ENCODE measurements around the gene CCDC187.

Gene CCDC187

DNA sequence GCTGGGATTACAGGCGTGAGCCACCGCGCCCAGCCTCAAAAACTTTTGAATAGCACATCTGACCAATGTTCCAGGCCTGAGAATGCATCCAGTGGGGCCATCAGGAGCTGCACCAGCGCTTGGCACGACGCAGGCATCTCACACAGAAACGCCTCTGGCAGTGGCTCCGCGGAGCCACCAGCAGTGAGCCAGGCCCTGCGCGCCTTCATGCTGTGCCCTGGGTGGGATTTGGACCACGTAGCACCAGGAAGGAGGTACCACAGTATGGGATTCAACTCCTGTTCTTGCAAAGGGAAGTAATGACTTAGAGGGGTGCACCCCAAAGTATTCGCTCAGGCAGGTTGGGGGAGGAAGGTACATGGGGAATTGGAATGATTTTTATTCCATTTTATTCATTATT is 3.0 kb downstream of the CCDC187 start:
- FAIRE-seq = no peak
- DNase-seq (ENCODE audit: insufficient read length, low spot score) = no peak

DNA sequence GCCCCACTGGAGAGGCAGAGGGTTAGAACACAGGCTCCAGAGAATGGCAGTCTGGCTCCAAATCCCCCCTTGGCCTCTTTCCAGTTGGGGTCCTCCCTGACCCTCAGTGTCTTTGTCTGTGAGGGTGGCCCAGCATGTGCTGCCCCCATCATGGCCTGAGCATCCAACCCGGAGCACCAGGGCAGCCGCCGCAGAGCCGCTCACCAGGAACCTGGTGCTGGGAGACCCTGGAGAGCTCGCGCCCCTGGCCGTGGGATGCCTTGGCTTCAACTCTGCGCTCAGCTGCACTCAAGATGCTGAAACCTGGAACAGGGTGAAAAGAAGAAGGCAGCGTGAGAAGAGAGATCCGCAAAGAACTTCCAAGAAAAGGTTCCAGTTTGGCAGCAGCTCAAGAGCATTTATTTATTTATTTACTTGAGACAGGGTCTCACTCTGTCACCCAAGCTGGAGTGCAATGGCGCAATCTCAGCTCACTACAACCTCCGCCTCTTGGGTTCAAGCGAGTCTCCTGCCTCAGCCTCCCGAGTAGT is 3.8 kb downstream of the CCDC187 start:
- no peak for FAIRE-seq
- no peak for DNase-seq (ENCODE audit: insufficient read length, low spot score)

DNA sequence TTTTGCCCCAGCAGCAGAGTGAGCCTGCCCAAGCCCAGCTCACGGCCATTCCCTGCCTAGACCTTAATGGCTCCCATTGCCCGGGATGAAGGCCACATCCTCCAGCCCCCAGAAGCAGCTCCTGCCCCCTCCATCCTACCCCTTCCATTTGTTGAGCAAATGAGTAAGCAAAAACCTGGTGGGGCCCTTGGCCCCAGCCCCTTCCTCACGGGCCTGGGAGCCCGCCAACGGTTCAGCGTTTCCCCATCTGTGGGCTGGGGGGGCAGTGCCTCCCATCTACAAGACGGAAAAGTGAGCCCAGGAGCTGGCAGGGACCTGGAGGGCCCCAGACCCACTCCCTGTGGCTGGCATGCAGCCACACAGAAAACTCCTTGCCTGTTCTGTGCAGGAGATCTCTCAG is 4.4 kb downstream of the CCDC187 start:
- FAIRE-seq (no peak), DNase-seq (ENCODE audit: insufficient read length, low spot score) (no peak)

DNA sequence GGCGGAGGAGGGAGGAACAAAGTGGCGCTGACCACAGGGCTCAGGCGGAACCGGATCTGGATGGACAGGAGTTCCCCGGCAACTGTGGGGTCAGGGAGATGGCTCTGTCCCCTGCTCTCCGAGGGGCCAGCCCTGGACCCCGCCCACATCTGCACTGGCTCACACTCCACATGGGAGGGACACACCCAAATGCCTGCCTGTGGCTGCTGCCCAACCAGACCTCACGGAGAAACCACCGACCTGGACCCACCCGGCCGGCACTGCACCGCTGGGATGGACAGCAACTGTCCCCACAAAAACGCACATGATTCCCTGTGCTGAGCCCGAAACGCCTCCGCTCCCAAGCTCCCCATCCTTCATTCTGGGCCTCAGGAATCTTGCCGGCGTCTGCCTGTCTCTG is 4.8 kb downstream of the CCDC187 start:
- FAIRE-seq = no peak
- DNase-seq (ENCODE audit: insufficient read length, low spot score) = no peak

DNA sequence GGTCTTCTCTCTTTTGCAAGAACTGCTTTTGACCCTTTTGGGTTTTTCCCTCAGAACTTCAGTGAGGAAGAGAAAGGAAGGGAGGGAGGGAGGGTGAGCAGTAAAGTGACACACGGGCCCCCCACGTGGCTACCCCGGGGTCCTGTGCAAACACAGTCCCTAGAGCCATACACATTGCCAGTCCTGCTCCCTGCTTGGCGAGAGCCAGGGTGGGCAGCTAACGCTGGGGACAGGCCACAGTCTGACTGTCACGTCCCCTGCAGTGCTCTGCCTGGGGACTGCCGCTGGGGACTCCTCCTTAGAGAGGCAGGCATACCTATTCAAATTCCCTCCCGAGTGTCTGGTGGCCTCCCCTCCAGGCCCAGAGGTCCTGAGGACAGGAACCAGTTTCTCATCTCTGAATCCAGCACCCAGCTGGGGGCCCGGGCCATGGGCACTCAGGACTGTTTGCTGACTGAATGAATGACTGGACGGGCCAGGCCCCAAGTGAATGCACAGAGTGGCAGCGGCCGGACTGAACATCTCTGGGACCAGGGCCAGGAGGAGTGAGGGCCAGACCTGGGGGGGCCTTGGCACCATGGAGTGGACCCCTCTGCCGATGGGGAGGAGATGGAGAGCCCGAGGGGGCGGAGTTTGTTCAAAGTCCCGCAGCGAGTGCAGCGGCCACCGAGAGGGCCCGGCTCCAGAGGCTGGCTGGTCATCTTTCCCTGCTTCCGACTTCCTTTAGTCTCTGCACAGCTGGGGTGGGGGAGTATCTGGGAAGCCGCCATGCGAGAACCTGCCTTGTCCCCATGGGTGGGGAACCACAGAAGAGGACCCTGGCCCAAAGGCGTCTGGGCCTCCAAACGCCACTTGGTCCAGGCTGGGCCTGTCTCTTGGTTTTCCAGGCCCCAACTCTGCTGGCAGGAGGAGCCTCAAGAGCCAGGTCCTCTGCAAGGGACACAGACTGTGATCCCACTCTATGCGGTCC is 5.8 kb downstream of the CCDC187 start:
- FAIRE-seq = no peak

DNA sequence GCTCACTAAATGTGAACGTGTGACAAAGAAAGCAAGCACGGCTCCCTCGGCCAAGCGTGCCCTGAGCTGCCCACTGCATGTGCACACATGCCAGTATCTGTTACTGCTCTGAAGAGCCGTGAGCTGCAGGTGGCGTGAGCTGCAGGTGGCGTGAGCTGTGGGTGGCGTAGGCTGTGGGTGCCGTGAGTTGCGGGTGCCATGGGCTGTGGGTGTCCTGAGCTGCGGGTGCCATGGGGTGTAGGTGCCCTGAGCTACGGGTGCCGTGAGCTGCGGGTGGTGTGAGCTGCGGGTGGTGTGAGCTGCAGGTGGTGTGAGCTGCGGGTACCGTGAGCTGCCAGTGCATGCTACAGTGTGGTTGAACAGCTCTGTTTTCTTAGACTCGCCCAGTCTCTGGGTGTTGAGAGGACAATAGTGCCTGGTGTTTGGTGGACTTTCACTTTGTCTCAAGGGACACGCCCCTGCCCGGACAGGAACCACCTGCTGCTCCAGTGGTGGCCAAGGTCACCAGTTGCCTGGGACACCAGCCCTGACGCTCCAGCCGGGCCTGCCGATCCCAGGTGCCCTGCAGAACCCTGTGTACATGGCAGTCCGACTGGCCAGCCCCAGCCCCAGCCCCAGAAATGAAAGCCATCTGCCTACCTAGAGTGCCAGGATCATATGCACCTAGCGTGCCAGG is 6.7 kb downstream of the CCDC187 start:
- FAIRE-seq (no peak), DNase-seq (ENCODE audit: insufficient read length, low spot score) (no peak)

More for the DNA sequence above, 5.8 kb downstream of the CCDC187 start:
- DNase-seq (ENCODE audit: insufficient read length, low spot score) = no peak

DNA sequence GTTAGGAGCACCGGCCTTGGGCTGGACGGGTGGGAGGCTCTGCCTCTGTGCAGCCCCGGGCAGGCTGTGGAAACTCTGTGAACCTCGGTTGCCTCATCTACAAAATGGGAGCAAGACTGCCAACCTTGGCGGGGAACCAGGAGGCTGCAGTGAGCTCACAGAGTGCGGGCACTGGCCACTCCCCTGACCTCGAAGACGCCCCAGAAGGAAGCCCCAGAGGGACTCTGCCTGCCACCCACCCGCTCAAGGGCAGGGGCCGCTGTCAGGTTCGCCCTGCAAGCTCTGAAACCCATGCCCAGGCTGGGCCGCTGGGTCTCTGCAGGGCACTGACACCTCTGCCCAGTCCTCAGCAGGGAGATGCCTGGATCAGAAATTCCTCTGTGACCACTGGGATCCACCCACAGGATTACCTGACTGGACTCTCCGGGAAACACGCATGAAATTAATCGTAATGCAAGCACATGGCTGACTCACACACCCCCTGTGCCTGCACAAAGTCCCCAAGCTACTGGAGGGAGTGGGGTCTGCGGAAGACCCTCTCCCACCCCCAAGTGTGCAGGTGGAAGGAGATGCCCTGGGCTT is 7.4 kb downstream of the CCDC187 start:
- DNase-seq (ENCODE audit: insufficient read length, low spot score) = no peak
- FAIRE-seq = no peak

DNA sequence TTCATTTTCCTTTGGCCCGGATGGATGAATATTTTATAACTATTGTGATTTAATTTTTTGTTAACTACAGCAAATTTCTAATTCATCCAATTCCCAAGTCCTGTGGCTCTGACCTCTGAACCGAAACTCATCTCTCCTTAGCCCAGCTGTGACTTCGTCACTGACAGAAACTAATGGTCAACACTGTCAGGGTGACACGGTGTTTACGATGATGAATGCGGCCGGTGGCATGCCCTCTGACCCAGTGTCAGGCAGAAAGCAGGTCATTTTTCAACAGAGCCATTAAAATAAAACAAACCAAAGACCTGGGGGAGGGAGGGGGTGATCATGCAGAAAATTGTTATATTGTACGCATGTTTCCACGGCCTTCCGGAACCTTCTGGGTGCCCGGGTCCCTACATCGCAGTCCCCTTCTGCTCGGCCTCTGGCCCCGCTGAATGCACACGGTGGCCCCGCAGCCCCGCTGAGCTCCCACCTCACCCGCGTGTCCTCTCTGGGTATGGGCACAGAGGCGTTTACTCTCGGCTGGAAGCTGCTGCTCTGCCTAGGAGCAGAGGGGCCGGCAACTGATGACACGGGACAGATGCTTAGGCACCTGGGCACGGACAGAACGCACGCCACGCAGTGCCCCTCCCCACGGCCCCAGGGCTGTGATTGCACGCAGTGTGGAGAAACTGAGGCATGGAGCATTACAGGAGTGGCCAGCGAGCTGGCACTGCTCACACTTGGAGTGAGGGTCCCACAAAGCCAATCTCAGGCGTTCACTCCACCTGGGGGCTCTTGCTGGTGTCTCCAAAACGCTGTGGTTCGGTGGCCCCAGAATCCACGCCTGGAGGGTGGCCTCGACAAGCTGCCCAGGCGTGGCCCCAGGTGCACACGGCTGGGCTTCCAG is 8.1 kb downstream of the CCDC187 start:
- FAIRE-seq = no peak
- DNase-seq (ENCODE audit: insufficient read length, low spot score) = no peak

DNA sequence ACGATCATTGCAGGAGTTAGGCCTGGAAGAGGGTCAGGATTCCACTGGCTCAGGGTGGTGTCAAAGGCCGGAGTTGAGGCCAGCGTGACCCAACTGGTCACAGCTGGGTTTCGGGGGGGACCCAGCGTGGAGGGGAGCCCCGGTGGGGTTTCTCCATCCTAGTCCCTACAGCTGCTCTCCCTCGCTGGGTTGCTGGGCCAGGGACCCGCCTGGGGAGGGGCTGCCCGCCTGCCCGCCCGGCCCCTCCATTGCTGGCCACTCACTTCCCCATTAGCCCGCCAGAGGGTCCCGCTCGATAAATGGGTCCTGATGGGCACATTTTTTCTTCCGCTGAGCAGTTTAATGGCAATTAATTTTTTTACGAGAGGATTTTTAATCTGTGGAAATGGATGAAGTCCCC is 8.8 kb downstream of the CCDC187 start:
- no peak for FAIRE-seq

DNA sequence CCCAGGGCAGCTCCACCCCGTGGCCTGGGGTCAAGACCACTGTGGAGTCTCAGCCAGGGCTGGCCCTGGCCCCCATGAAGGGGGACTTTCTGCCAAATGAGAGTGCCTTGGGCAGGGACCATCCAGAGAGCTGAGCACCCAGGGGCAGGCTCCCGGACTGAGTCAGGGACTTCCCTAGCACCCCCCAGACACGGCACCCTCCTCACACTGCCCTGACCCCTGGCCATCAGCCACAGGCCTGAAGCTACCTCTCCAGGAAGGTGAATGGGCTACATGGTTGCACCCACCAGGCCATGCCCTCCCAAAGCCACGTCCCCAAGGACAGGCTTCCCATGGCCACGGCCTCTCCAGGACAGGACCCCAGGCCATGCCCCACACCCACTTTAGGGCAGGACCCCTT is 9.5 kb downstream of the CCDC187 start:
- FAIRE-seq (no peak), DNase-seq (ENCODE audit: insufficient read length, low spot score) (no peak)

More for the DNA sequence above, 8.8 kb downstream of the CCDC187 start:
- no peak for DNase-seq (ENCODE audit: insufficient read length, low spot score)

DNA sequence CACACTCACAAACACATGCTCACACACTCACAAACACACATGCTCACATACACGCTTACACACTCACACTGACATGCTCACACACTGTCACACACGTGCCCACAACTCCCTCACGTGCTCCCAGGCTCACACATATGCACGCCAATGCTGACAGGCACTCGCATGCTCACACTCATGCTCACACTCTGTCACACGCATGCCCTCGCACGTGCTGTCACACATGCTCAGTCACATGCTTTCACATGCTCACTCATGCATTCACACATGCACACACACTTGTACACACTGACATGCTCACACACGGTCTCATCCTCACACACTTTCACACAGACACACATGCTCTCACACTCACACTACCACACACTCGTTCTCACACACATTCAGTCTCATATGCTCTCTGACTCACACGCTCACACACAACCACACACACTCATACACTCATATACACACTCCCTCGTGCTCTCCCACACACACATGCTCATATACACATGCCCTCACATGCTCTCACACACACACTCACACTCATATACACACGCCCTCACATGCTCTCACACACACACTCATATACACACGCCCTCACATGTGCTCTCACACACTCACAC is 10.3 kb downstream of the CCDC187 start:
- FAIRE-seq (no peak), DNase-seq (ENCODE audit: insufficient read length, low spot score) (no peak)

DNA sequence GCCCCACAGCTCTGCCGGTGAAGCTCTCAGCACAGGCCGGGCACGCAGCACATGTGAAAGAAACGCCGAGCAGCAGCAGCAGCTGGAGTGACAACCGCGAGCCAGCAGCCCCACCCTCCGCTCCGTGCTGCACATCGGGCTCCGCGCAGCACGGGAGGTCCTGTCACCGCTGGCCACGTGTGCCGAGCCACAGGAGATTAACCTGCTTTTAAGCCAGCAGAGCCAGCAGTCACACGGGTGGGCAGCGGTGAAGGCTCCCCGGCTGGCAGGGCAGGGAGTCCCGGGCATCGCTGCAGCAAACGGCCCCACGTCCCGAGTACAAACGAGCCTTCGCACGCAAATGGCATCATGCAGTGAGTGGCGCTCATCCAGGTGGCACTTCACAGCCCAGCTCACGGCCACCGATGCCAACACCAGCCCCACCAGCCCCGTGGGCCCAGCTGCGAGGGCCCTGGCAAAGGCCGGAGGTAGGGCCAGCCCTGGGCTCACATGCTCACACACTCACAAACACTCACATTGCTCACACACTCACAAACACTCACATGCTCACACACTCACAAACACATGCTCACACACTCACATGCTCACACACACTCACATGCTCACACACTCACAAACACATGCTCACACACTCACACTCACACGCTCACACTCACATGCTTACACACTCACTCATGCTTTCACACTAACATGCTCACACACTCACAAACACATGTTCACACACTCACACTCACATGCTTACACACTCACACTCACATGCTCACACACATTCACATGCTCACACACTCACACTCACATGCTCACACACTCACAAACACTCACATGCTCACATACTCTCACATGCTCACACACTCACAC is 11.1 kb downstream of the CCDC187 start:
- FAIRE-seq = no peak
- no peak for DNase-seq (ENCODE audit: insufficient read length, low spot score)

DNA sequence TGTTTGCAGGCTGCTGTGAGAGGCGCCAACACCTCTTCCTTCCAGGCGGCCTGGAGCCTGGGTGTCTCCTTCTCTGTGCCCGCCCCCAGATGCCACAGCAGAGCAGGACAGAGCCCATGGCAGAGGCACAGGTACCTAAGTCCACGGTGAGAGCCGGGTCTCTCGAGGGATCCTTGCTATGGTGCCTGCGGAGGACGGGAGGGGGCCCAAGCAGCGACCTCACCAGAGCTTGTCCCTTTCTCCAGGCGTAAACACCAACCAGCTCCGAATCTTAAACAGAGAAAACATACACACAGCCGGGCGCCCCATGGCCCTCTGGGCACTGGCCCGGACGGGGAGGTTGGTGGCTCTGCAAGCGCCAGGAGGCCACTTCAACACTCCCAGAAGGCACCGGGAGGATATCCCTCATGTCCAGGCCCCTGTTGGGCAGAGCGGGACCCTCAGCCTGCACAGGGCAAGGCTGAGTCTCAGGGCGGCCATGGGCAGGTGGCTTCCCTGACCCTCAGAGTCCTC is 11.8 kb downstream of the CCDC187 start:
- FAIRE-seq (no peak), DNase-seq (ENCODE audit: insufficient read length, low spot score) (no peak)

DNA sequence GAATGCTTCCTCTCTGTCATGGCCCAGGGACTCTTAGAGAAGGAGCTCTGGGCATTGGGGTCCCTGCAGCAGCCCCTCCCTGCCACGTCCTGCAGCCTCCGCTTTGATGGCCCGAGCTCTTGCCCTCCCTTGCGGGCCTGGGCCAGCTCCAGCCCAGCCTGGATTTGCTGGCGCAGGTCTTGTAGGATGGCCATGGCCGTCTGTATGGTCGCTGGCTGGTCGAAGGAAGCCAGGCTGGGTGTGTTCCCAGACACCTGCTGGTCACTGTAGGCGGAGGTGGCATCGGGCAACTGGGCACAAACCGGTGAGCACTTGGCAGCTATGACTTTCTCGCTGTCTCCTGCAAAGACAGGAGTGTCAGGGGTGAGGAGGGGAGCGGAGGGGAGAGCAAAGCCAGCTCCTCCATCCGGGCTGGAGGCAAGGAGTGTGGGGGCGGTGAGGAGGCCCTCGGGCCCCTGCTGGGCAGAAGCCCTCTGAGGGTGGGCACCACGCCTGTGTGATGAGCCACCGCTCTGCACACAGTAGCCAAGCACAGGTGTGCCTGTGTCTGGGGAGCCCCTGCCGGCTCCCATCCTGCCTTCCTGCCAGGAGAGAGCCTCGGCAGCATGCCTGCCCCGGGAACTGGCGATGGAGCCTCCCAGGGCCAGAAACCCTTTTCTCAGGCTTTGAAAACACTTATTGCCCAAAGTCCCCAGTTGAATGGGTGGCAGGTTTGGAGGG is 12.4 kb downstream of the CCDC187 start:
- DNase-seq (ENCODE audit: insufficient read length, low spot score) (no peak), FAIRE-seq (no peak)

DNA sequence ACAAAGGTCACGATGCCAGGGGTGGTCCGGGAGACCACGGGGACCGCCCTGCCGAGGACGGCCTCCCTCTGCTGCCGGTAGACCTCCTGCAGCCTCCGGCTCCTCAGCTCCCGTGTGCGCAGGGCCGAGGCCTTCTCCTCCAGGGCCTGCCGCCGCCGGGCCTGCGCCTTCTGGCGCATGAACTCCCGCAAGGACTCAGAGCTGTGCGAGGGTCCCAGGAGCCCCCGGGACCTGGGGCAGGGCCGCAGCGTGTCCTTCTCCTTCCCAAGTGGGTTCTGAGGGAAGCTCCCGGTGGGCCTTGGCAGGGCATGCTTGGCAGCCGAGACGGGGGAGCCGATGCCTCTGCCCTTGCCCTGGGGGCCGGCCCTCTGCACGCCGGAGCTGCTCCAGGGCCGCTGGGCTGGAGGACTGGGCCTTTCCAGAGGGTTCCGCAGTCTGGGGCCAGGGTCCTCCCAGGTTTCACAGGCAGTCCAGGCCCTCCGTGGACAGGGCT is 13.3 kb downstream of the CCDC187 start:
- FAIRE-seq (no peak), DNase-seq (ENCODE audit: insufficient read length, low spot score) (no peak)

DNA sequence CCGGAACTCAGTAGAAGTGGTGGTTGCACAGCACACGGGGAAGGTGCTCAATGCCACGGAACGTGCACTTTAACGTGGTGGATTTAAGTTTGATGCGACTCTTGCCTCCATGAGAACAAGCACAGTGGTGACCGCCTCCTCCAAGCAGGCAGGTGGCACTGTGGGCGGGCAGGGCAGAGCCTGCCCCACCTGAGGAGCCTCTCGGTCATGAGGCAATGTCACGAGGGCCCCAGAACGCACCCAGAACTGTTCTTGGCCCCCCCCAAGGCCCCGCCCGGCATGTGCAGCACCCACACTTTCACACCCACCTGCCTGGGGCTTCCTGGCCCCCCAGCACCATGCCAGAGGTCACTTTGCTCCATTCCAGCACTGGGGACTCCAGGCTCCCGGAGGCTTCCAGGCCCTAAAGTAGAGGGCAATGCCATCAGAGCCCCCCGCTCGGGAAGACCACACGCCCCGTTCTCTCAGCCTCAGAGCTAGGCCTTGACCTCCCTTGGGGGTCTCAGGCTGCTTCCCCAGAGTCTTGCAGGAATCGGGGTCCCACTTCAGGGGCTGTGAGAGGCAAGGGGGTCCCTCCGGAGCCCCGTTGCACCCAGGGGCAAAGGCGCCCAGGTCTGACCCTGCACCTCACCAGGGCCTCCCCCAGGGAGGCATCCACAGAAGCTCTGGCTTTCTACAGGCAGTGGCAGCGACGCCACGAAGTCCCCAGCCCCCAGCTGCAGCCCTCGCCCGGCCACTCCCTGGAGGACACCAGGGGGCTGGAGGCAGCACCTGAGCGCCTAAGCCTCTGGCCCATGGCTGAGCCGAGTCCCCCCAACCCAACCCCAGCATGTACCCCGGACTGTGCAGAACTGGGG is 14.0 kb downstream of the CCDC187 start:
- FAIRE-seq (no peak), DNase-seq (ENCODE audit: insufficient read length, low spot score) (no peak)
